CD4-positive, alpha-beta T cell (primary cell): ENCODE data around the gene NACC2. TPM values are rescaled to one million over a fixed set of nuclear protein-coding genes. Genes with fewer than 3 reads are reported as not detected.

Experiments
- ATAC-seq: fragments of 200-7000 bp; cut with Tn5 transposase; one replicate; pipeline ENCODE4 v1.10.0; 2022; ENCODE audit warnings: mild to moderate bottlenecking; ENCODE audit not compliant: poor library complexity
- CTCF ChIA-PET: fragments of 350-600 bp; sonication (Branson Sonifier 250); formaldehyde crosslinking; loops from one replicate; lab custom pipeline; 2021; ENCODE audit warnings: antibody characterized with exemption, inconsistent platforms; lab: Charles Lee
- POLR2A ChIA-PET: fragments of 350-600 bp; sonication (Branson Sonifier 250); formaldehyde crosslinking; loops from one replicate; lab custom pipeline; 2021; ENCODE audit warnings: antibody characterized with exemption, inconsistent platforms; lab: Charles Lee
- DNase-seq, 14 experiments: peaks; one replicate each; pipeline ENCODE4 v3.0.0-alpha.2; 2013 to 2020; ENCODE audit warnings: mixed read lengths in 2 of 14
- H3K27ac ChIP-seq, 2 donors: one replicate each; pipeline versions ENCODE4 v1.5.1 to v1.7.0; 2013; ENCODE audit warnings: low read length in 2 of 2, low read depth in 1 of 2, mild to moderate bottlenecking in 1 of 2
- H3K27me3 ChIP-seq, 2 experiments: 1 replicate in 1 of 2; 2 replicates in 1 of 2; pipeline versions ENCODE4 v1.6.1 to v1.7.0; 2013; ENCODE audit warnings: low read length in 2 of 2, control low read depth in 1 of 2, mild to moderate bottlenecking in 1 of 2, moderate library complexity in 1 of 2; ENCODE audit not compliant: insufficient read depth in 2 of 2, control insufficient read depth in 1 of 2
- H3K36me3 ChIP-seq: one replicate; pipeline ENCODE4 v1.6.1; 2013; ENCODE audit warnings: low read length, control low read depth; ENCODE audit not compliant: insufficient read depth
- H3K4me1 ChIP-seq: one replicate; pipeline ENCODE4 v1.6.1; 2013; ENCODE audit warnings: low read length, control low read depth; ENCODE audit not compliant: insufficient read depth
- H3K4me3 ChIP-seq: one replicate; pipeline ENCODE4 v1.5.1; 2013; ENCODE audit warnings: mild to moderate bottlenecking, low read length, moderate library complexity
- H3K9me3 ChIP-seq, 2 experiments: 1 replicate in 1 of 2; 2 replicates in 1 of 2; pipeline versions ENCODE4 v1.6.1 to v1.7.0; 2013; ENCODE audit warnings: low read length in 2 of 2, mild to moderate bottlenecking in 2 of 2, control low read depth in 1 of 2, moderate library complexity in 1 of 2; ENCODE audit not compliant: control insufficient read depth in 1 of 2, insufficient read depth in 1 of 2
- H3K27ac Mint-ChIP-seq: one replicate; pipeline ENCODE4 v1.8.0; 2020; ENCODE audit warnings: mixed read lengths
- H3K27me3 Mint-ChIP-seq: one replicate; pipeline ENCODE4 v1.8.0; 2021; ENCODE audit warnings: mixed read lengths
- H3K36me3 Mint-ChIP-seq: one replicate; pipeline ENCODE4 v1.8.0; 2021; ENCODE audit warnings: low read depth, mixed read lengths
- H3K4me1 Mint-ChIP-seq: one replicate; pipeline ENCODE4 v1.8.0; 2021; ENCODE audit warnings: low read depth, mixed read lengths
- H3K4me3 Mint-ChIP-seq: one replicate; pipeline ENCODE4 v1.8.0; 2020; ENCODE audit warnings: mild to moderate bottlenecking, mixed read lengths
- H3K9me3 Mint-ChIP-seq: one replicate; pipeline ENCODE4 v1.8.0; 2020; ENCODE audit warnings: mixed read lengths
- intact Hi-C, 2 experiments: fragments of 100-400 bp; cut with DNase I in 1 of 2; cut with micrococcal nuclease in 1 of 2; formaldehyde crosslinking; loops; one replicate each; pipeline versions ENCODE4 v1.15.1 to v1.9.0; 2023 to 2025; cut with DNase I, micrococcal nuclease
- total RNA-seq, 174 experiments: library from RNA in 2 of 174; stranded (reverse) in 2 of 174; gene quantifications; one replicate each; pipeline ENCODE4 v1.2.3 and lab custom pipeline; 2021 to 2026
- TF ChIP-seq, protein P1 (sequence below): fragments of 200-600 bp; IDR thresholded peaks from one replicate; pipeline ENCODE4 v1.8.0; 2022; ENCODE audit warnings: antibody characterized with exemption, mild to moderate bottlenecking

NACC2 gene
- total RNA-seq, 2 experiments from 2014 or later: 2.1 to 2.7 TPM

DNA sequence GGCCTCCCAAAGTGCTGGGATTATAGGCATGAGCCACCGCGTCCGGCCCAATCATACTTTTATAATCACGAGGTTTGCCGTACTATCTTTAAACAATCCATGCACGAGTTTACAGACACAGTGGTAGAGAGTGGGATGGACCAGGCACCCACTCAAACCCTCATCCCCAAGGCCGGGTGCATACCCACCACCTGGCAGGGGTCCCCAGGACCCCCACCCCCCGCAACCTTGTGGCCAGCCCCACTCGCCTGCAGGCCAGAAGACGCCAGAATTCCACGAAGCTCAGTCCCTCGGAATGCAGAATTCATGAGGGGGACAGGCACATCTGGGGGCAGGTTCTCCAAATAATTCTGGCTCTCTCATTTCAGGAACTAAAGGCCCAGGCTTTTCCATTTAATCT is 17.1 kb downstream of the NACC2 start:
- no peaks in the 10 kb centered on the region for H3K36me3 Mint-ChIP-seq
- Histone ChIP-seq H3K4me3 (no peak overlapping the region), H3K9me3 (no peaks in the 10 kb centered on the region), H3K27me3 (no peaks in the 10 kb centered on the region), H3K27ac (no peak overlapping the region), H3K36me3 (peaks cover 3% of the 10 kb centered on the region), H3K4me1 (peaks cover 30% of the 10 kb centered on the region)
- no peak for ATAC-seq
- H3K4me1 Mint-ChIP-seq: peaks cover 8% of the 10 kb centered on the region
- intact Hi-C loops: no loop called here
- no peaks in the 10 kb centered on the region for H3K27me3 Mint-ChIP-seq
- no peak for DNase-seq
- no peak overlapping the region for H3K4me3 Mint-ChIP-seq
- ChIA-PET POLR2A (no interaction called here), CTCF (interaction anchor here (0.9 kb wide), 1 partner anchor 11 kb away, joined by 3 read pairs; no protein-coding TSS in a partner anchor)
- TF ChIP-seq, protein P1, sequence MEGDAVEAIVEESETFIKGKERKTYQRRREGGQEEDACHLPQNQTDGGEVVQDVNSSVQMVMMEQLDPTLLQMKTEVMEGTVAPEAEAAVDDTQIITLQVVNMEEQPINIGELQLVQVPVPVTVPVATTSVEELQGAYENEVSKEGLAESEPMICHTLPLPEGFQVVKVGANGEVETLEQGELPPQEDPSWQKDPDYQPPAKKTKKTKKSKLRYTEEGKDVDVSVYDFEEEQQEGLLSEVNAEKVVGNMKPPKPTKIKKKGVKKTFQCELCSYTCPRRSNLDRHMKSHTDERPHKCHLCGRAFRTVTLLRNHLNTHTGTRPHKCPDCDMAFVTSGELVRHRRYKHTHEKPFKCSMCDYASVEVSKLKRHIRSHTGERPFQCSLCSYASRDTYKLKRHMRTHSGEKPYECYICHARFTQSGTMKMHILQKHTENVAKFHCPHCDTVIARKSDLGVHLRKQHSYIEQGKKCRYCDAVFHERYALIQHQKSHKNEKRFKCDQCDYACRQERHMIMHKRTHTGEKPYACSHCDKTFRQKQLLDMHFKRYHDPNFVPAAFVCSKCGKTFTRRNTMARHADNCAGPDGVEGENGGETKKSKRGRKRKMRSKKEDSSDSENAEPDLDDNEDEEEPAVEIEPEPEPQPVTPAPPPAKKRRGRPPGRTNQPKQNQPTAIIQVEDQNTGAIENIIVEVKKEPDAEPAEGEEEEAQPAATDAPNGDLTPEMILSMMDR: no peak
- H3K27ac Mint-ChIP-seq: no peak overlapping the region
- no peaks in the 10 kb centered on the region for H3K9me3 Mint-ChIP-seq

GRCh38 chr9:136077491-136077890 is 17.6 kb downstream of the NACC2 start:
- Mint-ChIP-seq H3K36me3 (no peaks in the 10 kb centered on the region), H3K9me3 (no peaks in the 10 kb centered on the region), H3K4me3 (no peak overlapping the region), H3K27me3 (no peaks in the 10 kb centered on the region), H3K4me1 (peaks cover 8% of the 10 kb centered on the region), H3K27ac (no peak overlapping the region)
- DNase-seq (no peak), ATAC-seq (no peak)
- no peak overlapping the region for H3K27ac ChIP-seq
- H3K9me3 ChIP-seq: no peaks in the 10 kb centered on the region
- TF ChIP-seq, protein P1: no peak
- peaks cover 3% of the 10 kb centered on the region for H3K36me3 ChIP-seq
- peaks cover 30% of the 10 kb centered on the region for H3K4me1 ChIP-seq
- H3K27me3 ChIP-seq: no peaks in the 10 kb centered on the region
- ChIA-PET POLR2A (no interaction called here), CTCF (no interaction called here)
- no peak overlapping the region for H3K4me3 ChIP-seq
- intact Hi-C loops: no loop called here

DNA sequence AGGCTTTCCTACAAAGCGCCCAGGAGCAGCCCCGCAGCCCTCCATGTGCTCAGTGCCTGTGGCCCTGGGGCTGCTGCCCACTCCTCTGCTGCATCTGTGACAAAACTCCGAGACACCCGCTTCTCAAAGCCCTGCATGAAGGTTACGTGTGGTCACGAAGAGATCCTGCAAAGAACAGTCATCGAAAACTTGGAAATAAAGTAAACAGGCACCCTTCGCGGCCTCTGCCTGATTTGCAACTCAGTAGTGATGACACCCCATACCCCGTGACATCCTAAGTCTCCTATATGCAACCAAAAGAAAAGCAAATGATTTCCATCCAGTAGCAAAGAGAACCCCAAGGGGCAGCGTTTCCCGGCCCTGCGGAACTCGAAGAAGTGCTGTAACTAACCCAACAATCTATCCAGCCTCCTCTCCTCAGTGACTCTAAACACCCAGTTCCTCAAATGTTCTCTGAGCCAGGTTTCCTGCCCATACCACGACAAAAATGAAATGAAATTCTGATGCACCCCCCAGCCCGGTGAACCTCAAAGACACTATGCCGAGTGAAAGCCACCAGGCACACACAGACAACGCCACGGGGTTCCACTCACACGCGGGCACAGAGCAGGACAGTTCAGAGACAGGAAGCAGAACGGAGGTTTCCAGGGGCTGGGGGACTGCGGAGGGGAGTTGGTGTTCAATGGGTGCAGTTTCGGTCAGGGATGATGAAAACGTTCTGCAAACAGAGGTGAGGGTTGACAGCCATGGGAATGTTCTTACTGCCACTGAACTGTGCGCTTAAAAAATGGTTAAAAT is 19.0 kb downstream of the NACC2 start:
- peak overlapping the region; percentile 32 for H3K4me3 Mint-ChIP-seq
- intact Hi-C loops: no loop called here
- peaks cover 3% of the 10 kb centered on the region for H3K36me3 ChIP-seq
- H3K4me1 ChIP-seq: peaks cover 30% of the 10 kb centered on the region
- H3K27ac ChIP-seq: no peak overlapping the region
- no peaks in the 10 kb centered on the region for H3K9me3 ChIP-seq
- TF ChIP-seq, protein P1: no peak
- H3K9me3 Mint-ChIP-seq: no peaks in the 10 kb centered on the region
- DNase-seq: peak in 2 of 14 experiments; percentile 52 to 57
- CTCF ChIA-PET: no interaction called here
- POLR2A ChIA-PET: no interaction called here
- peak; percentile 63 for ATAC-seq
- H3K4me3 ChIP-seq: no peak overlapping the region
- H3K27me3 Mint-ChIP-seq: no peaks in the 10 kb centered on the region
- peaks cover 8% of the 10 kb centered on the region for H3K4me1 Mint-ChIP-seq
- no peak overlapping the region for H3K27ac Mint-ChIP-seq
- no peaks in the 10 kb centered on the region for H3K27me3 ChIP-seq
- no peaks in the 10 kb centered on the region for H3K36me3 Mint-ChIP-seq
